K562 (cell line): ENCODE measurements around the gene ADRA2B. TPM values are rescaled to one million over a fixed set of nuclear protein-coding genes. Genes with fewer than 3 reads are reported as not detected.
"Not testable (repeated sequence)": the region's sequence is repeated elsewhere in the genome, so short reads cannot be mapped to it uniquely, and the experiment has no call there.

ENCODE experiments used
- ATAC-seq: fragments of 200-7000 bp; cut with Tn5 transposase; 3 replicates; pipeline ENCODE4 v1.9.1; 2020; ENCODE audit warnings: moderate library complexity
- BruUV-seq: library from RNA; stranded (reverse); fragments of 400-500 nt; replicated peaks from 2 replicates; lab custom pipeline; 2021; lab: Mats Ljungman, UMichigan
- CTCF ChIA-PET: fragments of 300-600 bp; formaldehyde crosslinking; extraction: SDS; loops from one replicate; lab custom pipeline; 2021; ENCODE audit warnings: low intra/inter-chr PET ratio; lab: Yijun Ruan, JAX
- POLR2A ChIA-PET: fragments of 300-600, 350-650 bp; sonication (Branson Sonifier 250); formaldehyde crosslinking; extraction: SDS; loops from one replicate; lab custom pipeline; 2021; ENCODE audit warnings: antibody characterized with exemption, inconsistent platforms; lab: Yijun Ruan, JAX
- DNase-seq, 4 experiments: peaks; one replicate each; pipeline versions ENCODE4 v3.0.0 to v3.0.0-alpha.2; 2011 to 2018; ENCODE audit warnings: low spot score in 3 of 4, mixed read lengths in 3 of 4; ENCODE audit errors: extremely low read depth in 1 of 4
- FAIRE-seq: peaks from 2 replicates; lab custom pipeline; 2011; peaks lifted over from hg19 to GRCh38; lab: Jason Lieb, UNC
- H2AFZ ChIP-seq: 2 replicates; pipeline ENCODE4 v1.6.0; 2011; ENCODE audit warnings: low read depth, low read length, control low read depth, inconsistent platforms
- H3K27ac ChIP-seq: fragments of 200-600 bp; 3 replicates; pipeline ENCODE4 v1.8.0; 2011; ENCODE audit warnings: low read depth, mild to moderate bottlenecking, control low read depth, inconsistent platforms, low read length, moderate library complexity, mixed read lengths; ENCODE audit errors: extremely low read depth
- H3K27me3 ChIP-seq, 2 experiments: fragments of 300-600 bp in 1 of 2; 2 replicates in 1 of 2; 3 replicates in 1 of 2; pipeline versions ENCODE4 v1.6.0 to v1.8.0; 2011; ENCODE audit warnings: inconsistent platforms in 2 of 2, low read length in 2 of 2, mild to moderate bottlenecking in 1 of 2, mixed read lengths in 1 of 2, moderate library complexity in 1 of 2; ENCODE audit not compliant: control insufficient read depth in 2 of 2, insufficient read depth in 2 of 2
- H3K36me3 ChIP-seq: fragments of 300-600 bp; 3 replicates; pipeline ENCODE4 v1.8.0; 2011; ENCODE audit warnings: mild to moderate bottlenecking, low read length, inconsistent platforms; ENCODE audit not compliant: control insufficient read depth, insufficient read depth
- H3K4me1 ChIP-seq, 2 experiments: fragments of 200-600 bp in 1 of 2; replicated peaks in 1 of 2; 2 replicates in 1 of 2; 3 replicates in 1 of 2; pipeline versions ENCODE4 v1.5.1 to v1.8.0; 2011; ENCODE audit warnings: inconsistent platforms in 2 of 2, low read length in 2 of 2, mild to moderate bottlenecking in 1 of 2, mixed read lengths in 1 of 2, moderate library complexity in 1 of 2; ENCODE audit not compliant: control insufficient read depth in 2 of 2, insufficient read depth in 2 of 2
- H3K4me2 ChIP-seq: 2 replicates; pipeline ENCODE4 v1.6.1; 2011; ENCODE audit warnings: low read length, control low read depth, inconsistent platforms, mixed read lengths; ENCODE audit not compliant: insufficient read depth
- H3K4me3 ChIP-seq: fragments of 200-600 bp; sonication (generic), shearing (Covaris generic); 2 replicates; pipeline ENCODE4 v1.5.1; 2016; ENCODE audit warnings: control low read depth, inconsistent platforms
- H3K79me2 ChIP-seq: fragments of 200-600 bp; 3 replicates; pipeline ENCODE4 v1.8.0; 2011; ENCODE audit warnings: low read length, inconsistent platforms; ENCODE audit not compliant: control insufficient read depth, insufficient read depth
- H3K9ac ChIP-seq, 2 experiments: 2 replicates each; pipeline versions ENCODE4 v1.6.0 to v1.6.1; 2011; ENCODE audit warnings: low read depth in 2 of 2, low read length in 2 of 2, control low read depth in 1 of 2, inconsistent platforms in 1 of 2, mild to moderate bottlenecking in 1 of 2, mixed read lengths in 1 of 2; ENCODE audit not compliant: insufficient read depth in 1 of 2
- H3K9me1 ChIP-seq: one replicate; pipeline ENCODE4 v1.6.0; 2011; ENCODE audit warnings: inconsistent platforms, mild to moderate bottlenecking, low read length, moderate library complexity; ENCODE audit not compliant: control insufficient read depth, insufficient read depth
- H3K9me3 ChIP-seq: replicated peaks from 2 replicates; pipeline ENCODE4 v1.5.1; 2011; ENCODE audit warnings: low read depth, low read length, inconsistent platforms; ENCODE audit not compliant: control insufficient read depth, insufficient read depth
- H4K20me1 ChIP-seq: replicated peaks from 2 replicates; pipeline ENCODE4 v1.6.1; 2011; ENCODE audit warnings: low read length, inconsistent platforms, mixed read lengths; ENCODE audit not compliant: control insufficient read depth, insufficient read depth
- BMI1 ChIP-seq: fragments of 150-350 bp; IDR thresholded peaks from 2 replicates; pipeline ENCODE4 v1.6.1; 2014; ENCODE audit warnings: low read length
- BRCA1 ChIP-seq, 2 experiments: fragments of 450-650 bp in 1 of 2; sonication (generic) in 1 of 2; formaldehyde crosslinking in 1 of 2; IDR thresholded peaks; 2 replicates each; pipeline versions ENCODE4 v1.5.0 to v1.6.1; 2017 to 2020; ENCODE audit warnings: mild to moderate bottlenecking in 1 of 2, missing genetic modification reagents in 1 of 2
- EGR1 ChIP-seq: fragments of 450-650 bp; conservative IDR thresholded peaks from 2 replicates; pipeline ENCODE4 v1.6.1; 2017; ENCODE audit warnings: mild to moderate bottlenecking
- KLF1 ChIP-seq: fragments of 450-650 bp; IDR thresholded peaks from 2 replicates; pipeline ENCODE4 v1.6.1; 2016; ENCODE audit warnings: missing genetic modification characterization, missing compliant biosample characterization
- ZBTB34 ChIP-seq: fragments of 250-450 bp; sonication (Bioruptor Pico); IDR thresholded peaks from 2 replicates; pipeline ENCODE4 v1.8.0; 2021; ENCODE audit warnings: mild to moderate bottlenecking, moderate library complexity
- ZEB2 ChIP-seq: fragments of 450-650 bp; IDR thresholded peaks from 2 replicates; pipeline ENCODE4 v1.6.1; 2016
- ZFP30 ChIP-seq: fragments of 250-450 bp; sonication (Bioruptor Pico); IDR thresholded peaks from 2 replicates; pipeline ENCODE4 v1.8.0; 2022; ENCODE audit warnings: moderate library complexity, mild to moderate bottlenecking, inconsistent platforms, borderline replicate concordance
- ZNF175 ChIP-seq: fragments of 200-800 bp; sonication (Bioruptor generic); IDR thresholded peaks from 2 replicates; pipeline ENCODE4 v1.6.1; 2016; ENCODE audit warnings: low read depth, mild to moderate bottlenecking, missing genetic modification characterization, missing compliant biosample characterization
- ZNF280A ChIP-seq: fragments of 450-650 bp; IDR thresholded peaks from 2 replicates; pipeline ENCODE4 v1.6.1; 2018; ENCODE audit warnings: mild to moderate bottlenecking, low read depth; ENCODE audit not compliant: partially characterized antibody
- WGBS: fragments of 100-300 bp; shearing (Covaris generic); methylation state at CpG from one replicate; pipeline ENCODE4 v1.1.6; 2016; ENCODE audit warnings: low coverage, mixed read lengths; ENCODE audit not compliant: insufficient coverage; ENCODE audit errors: missing lambda C conversion rate; 5-methylcytosine and 5-hydroxymethylcytosine counted together
- in situ Hi-C: fragments of 300-500 bp; cut with MboI; formaldehyde crosslinking; loops from 4 replicates; pipeline ENCODE4 v1.15.0; 2018; ENCODE audit warnings: inconsistent platforms, mixed read lengths
- intact Hi-C: fragments of 100-400 bp; cut with micrococcal nuclease; formaldehyde crosslinking; loops from 2 replicates; pipeline ENCODE4 v1.14.2; 2022
- polyA plus RNA-seq, 8 experiments: library from polyadenylated mRNA; depleted of rRNA in 4 of 8; stranded (reverse) in 5 of 8; unstranded in 3 of 8; fragments of >200 nt; fragmentation: Nextera tagmentation in 2 of 8; fragmentation: Illumina TruSeq in 1 of 8; extraction: Ambion mirVana in 2 of 8; extraction: Trizol in 1 of 8; gene quantifications; 2 replicates each; pipeline versions ENCODE4 v1.2.1 to v1.2.3, GENCODE V29; 2011 to 2014; ENCODE audit warnings: inconsistent platforms in 1 of 8, missing spikeins in 1 of 8
- total RNA-seq, 7 experiments: library from RNA; depleted of rRNA in 6 of 7; stranded (reverse); fragments of >200 nt in 6 of 7; fragmentation: Illumina TruSeq in 2 of 7; extraction: Trizol in 2 of 7; gene quantifications; 2 replicates each; pipeline versions ENCODE4 v1.2.1 to v1.2.3, GENCODE V29; 2011 to 2021; ENCODE audit warnings: low replicate concordance in 1 of 7

ADRA2B gene
- total and polyA plus RNA-seq, 9 of the 15 experiments (the other 6 are each of a cell fraction or from before 2014, with no cell fraction given), result not detected

DNA sequence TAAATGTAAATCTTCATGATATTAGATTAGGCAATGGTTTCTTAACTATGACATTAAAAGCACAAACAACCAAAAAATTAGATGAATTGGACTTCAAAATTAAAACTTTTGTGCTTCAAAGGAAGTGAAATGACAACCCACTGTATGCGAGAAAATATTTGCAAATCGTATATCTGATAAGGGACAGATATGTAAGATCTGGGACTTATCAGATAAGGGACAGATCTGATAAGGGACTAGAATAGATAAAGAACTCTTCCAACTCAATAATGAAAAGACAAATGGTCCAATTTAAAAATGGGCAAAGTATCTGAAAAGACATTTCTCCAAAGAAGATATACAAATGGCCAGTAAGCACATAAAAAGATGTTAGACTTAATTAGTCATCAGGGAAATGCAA is 29.2 kb downstream of the ADRA2B start (continued):
- no peak for TF ChIP-seq ZNF175
- TF ChIP-seq ZNF280A, result no peak

DNA sequence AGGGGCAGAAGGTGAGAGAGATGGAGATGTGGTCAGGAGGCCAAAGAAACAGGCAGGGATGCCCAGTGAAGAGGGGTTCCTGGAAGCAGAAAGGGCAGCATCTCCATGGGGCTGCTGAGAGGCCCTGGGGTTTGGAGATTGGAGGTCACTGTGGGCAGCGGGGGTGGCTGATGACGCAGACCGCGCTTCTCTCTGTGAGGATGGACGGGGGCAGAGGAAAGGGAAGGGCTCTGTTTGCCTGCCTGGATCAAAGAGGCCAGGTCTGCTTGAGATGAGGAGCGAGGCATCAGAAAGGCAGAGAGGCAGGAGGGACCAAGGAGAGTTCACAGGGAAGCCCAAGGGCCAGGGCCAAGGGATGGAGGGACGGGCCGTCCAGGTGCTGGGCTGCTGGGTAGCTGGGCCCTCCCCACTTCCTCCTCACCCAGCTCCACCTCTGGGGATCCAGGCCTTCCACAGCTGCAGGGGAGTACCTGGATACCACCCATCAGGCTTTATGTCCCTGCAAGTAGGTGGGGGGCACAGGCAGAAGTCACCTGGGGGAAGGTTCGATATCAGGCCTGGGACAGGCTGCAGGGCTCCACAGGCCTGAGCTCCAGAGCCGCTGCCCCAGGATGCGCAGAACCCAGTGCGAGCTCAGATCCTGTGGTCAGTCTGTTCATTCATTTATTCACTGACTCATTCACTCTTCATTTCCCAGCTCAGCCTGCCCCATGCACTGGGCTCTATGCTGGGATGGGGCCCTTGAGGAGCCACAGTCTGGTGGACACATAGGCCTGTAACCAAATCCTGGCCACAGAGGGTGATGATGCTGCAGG is 30.6 kb downstream of the ADRA2B start:
- H3K9me1 ChIP-seq, result no peaks in the 10 kb centered on the region
- CTCF ChIA-PET, result no interaction called here
- DNase-seq (no peak), ATAC-seq (no peak), FAIRE-seq (no peak)
- H3K4me2 ChIP-seq, result no peak overlapping the region
- intact Hi-C loops, result no loop called here
- TF ChIP-seq ZFP30 (no peak), ZEB2 (no peak), KLF1 (no peak), ZBTB34 (CRISPR knock-in tag) (no peak), EGR1 (peak; percentile 38; the same call in 1 of the 2 replicates), BRCA1 (IDR thresholded peaks at IDR 0.05) (no peak), BRCA1 (CRISPR knock-in tag; IDR thresholded peaks at IDR 0.05) (no peak), BMI1 (no peak)
- in situ Hi-C loops, result loop anchor here (25.0 kb wide), 1 partner anchor 298 kb away; no protein-coding TSS in a partner anchor
- no peak overlapping the region for H2AFZ ChIP-seq
- no peaks in the 10 kb centered on the region for H3K9me3 ChIP-seq
- H3K27me3 ChIP-seq, result peaks cover 8 to 50% of the 10 kb centered on the region in 2 experiments; a peak in 4 of 5 replicates
- H3K27ac ChIP-seq, result no peak overlapping the region
- H3K36me3 ChIP-seq, result no peaks in the 10 kb centered on the region
- peaks cover 5 to 11% of the 10 kb centered on the region in 2 experiments; a peak in 4 of 5 replicates for H3K4me1 ChIP-seq
- BruUV-seq, result no TSS peak
- no peak overlapping the region for H3K4me3 ChIP-seq
- no peaks in the 10 kb centered on the region for H4K20me1 ChIP-seq
- no peak overlapping the region; a peak in 1 of 4 replicates for H3K9ac ChIP-seq
- WGBS, result 9% methylated on average over 12 of the region's 12 CpGs
- POLR2A ChIA-PET, result interaction anchor here (0.8 to 1.4 kb wide), 2 partner anchors 11 to 31 kb away, joined by 5 read pairs; partner anchors contain the start of gene ADRA2B
- no peaks in the 10 kb centered on the region for H3K79me2 ChIP-seq

DNA sequence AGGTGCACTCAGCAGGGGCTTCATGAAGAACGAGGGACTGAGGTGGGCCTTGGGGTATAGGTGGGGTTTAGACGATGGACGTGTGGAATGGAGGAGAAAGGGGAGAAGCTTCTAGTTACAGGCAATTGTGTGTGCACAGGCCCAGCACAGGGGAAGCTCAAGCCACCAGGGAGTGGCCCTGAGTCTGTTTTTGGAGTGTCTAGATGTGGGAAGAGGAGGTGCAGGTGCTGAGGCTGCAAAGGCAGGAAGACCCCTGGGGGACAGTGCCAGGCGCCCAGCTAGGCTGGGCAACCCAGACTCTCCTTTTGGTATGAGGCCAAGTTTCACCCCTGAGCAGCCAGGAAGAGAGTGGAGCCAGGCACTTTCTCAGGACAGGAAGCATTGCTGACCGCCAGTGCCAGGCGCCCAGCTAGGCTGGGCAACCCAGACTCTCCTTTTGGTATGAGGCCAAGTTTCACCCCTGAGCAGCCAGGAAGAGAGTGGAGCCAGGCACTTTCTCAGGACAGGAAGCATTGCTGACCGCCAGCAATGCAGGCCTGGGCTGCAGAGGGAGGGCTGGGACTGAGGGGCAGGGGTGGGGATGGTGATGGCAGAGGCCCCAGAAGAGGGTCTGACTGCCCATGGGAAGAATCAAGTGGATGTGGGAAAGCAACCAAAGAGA is 31.4 kb downstream of the ADRA2B start:
- H3K9ac ChIP-seq, CTCF ChIA-PET: not testable (repeated sequence)
- POLR2A ChIA-PET, result interaction anchor here (0.8 to 1.4 kb wide), 2 partner anchors 10 to 31 kb away, joined by 5 read pairs; partner anchors contain the start of gene ADRA2B

More for the DNA sequence above, 31.4 kb downstream of the ADRA2B start:
- BruUV-seq, H3K9me3 ChIP-seq, H3K27ac ChIP-seq, intact Hi-C loops, H2AFZ ChIP-seq, DNase-seq, H4K20me1 ChIP-seq, H3K4me3 ChIP-seq, H3K36me3 ChIP-seq, ATAC-seq, H3K4me1 ChIP-seq, H3K4me2 ChIP-seq, H3K79me2 ChIP-seq, FAIRE-seq, H3K9me1 ChIP-seq: not testable (repeated sequence)
- H3K27me3 ChIP-seq, result peaks cover 8 to 50% of the 10 kb centered on the region in 2 experiments; a peak in 4 of 5 replicates
- in situ Hi-C loops, result loop anchor here (25.0 kb wide), 1 partner anchor 298 kb away; no protein-coding TSS in a partner anchor
- 2% methylated on average over 5 of the region's 7 CpGs for WGBS
